Measurements from ENCODE around the gene MACROD2.

The MACROD2 gene

GRCh38 chr20:14877301-14878028, 882.1 kb downstream of the MACROD2 start:
- Histone ChIP-seq H3K36me3 (ENCODE audit: insufficient read depth, low read length) (no peaks in the 10 kb centered on the region), H3K9me3 (ENCODE audit: low read length) (no peaks in the 10 kb centered on the region), H3K27me3 (ENCODE audit: insufficient read depth, low read length) (no peaks in the 10 kb centered on the region), H3K4me3 (ENCODE audit: low read length) (no peak overlapping the region), H3K4me1 (ENCODE audit: insufficient read depth, low read length) (peaks cover 4% of the 10 kb centered on the region), H2AFZ (ENCODE audit: low read depth, low read length) (no peak overlapping the region)

- no peak overlapping the region for H3K4me3 ChIP-seq (ENCODE audit: low read length)
- no peak overlapping the region for H2AFZ ChIP-seq (ENCODE audit: low read depth, low read length)
- H3K36me3 ChIP-seq (ENCODE audit: insufficient read depth, low read length) = no peaks in the 10 kb centered on the region
- H3K9me3 ChIP-seq (ENCODE audit: low read length) = no peaks in the 10 kb centered on the region
- peaks cover 4% of the 10 kb centered on the region for H3K4me1 ChIP-seq (ENCODE audit: insufficient read depth, low read length)
- no peaks in the 10 kb centered on the region for H3K27me3 ChIP-seq (ENCODE audit: insufficient read depth, low read length)
Measured at GRCh38 chr20:14878676-14879019, 883.3 kb downstream of the MACROD2 start.

GRCh38 chr20:14879020-14879697, 883.8 kb downstream of the MACROD2 start:
- no peaks in the 10 kb centered on the region for H3K9me3 ChIP-seq (ENCODE audit: low read length)
- no peaks in the 10 kb centered on the region for H3K27me3 ChIP-seq (ENCODE audit: insufficient read depth, low read length)
- H3K4me3 ChIP-seq (ENCODE audit: low read length) = no peak overlapping the region
- no peaks in the 10 kb centered on the region for H3K36me3 ChIP-seq (ENCODE audit: insufficient read depth, low read length)
- H2AFZ ChIP-seq (ENCODE audit: low read depth, low read length) = no peak overlapping the region
- peaks cover 4% of the 10 kb centered on the region for H3K4me1 ChIP-seq (ENCODE audit: insufficient read depth, low read length)

GRCh38 chr20:14879839-14880238, 884.5 kb downstream of the MACROD2 start:
- H3K4me3 ChIP-seq (ENCODE audit: low read length) = no peak overlapping the region
- no peaks in the 10 kb centered on the region for H3K9me3 ChIP-seq (ENCODE audit: low read length)
- H3K36me3 ChIP-seq (ENCODE audit: insufficient read depth, low read length) = no peaks in the 10 kb centered on the region
- no peaks in the 10 kb centered on the region for H3K27me3 ChIP-seq (ENCODE audit: insufficient read depth, low read length)
- peaks cover 4% of the 10 kb centered on the region for H3K4me1 ChIP-seq (ENCODE audit: insufficient read depth, low read length)
- no peak overlapping the region for H2AFZ ChIP-seq (ENCODE audit: low read depth, low read length)

- no peaks in the 10 kb centered on the region for H3K36me3 ChIP-seq (ENCODE audit: insufficient read depth, low read length)
- no peak overlapping the region for H3K4me3 ChIP-seq (ENCODE audit: low read length)
- H3K4me1 ChIP-seq (ENCODE audit: insufficient read depth, low read length) = peaks cover 4% of the 10 kb centered on the region
- no peaks in the 10 kb centered on the region for H3K9me3 ChIP-seq (ENCODE audit: low read length)
- no peak overlapping the region for H2AFZ ChIP-seq (ENCODE audit: low read depth, low read length)
- H3K27me3 ChIP-seq (ENCODE audit: insufficient read depth, low read length) = no peaks in the 10 kb centered on the region
Measured at GRCh38 chr20:14881518-14881917, 886.2 kb downstream of the MACROD2 start.

GRCh38 chr20:14882157-14882556, 886.8 kb downstream of the MACROD2 start:
- H3K27me3 ChIP-seq (ENCODE audit: insufficient read depth, low read length) = no peaks in the 10 kb centered on the region
- no peak overlapping the region for H3K4me3 ChIP-seq (ENCODE audit: low read length)
- H3K4me1 ChIP-seq (ENCODE audit: insufficient read depth, low read length) = peaks cover 4% of the 10 kb centered on the region
- H3K36me3 ChIP-seq (ENCODE audit: insufficient read depth, low read length) = no peaks in the 10 kb centered on the region
- no peak overlapping the region for H2AFZ ChIP-seq (ENCODE audit: low read depth, low read length)
- no peaks in the 10 kb centered on the region for H3K9me3 ChIP-seq (ENCODE audit: low read length)

- Histone ChIP-seq H3K9me3 (ENCODE audit: low read length) (no peaks in the 10 kb centered on the region), H2AFZ (ENCODE audit: low read depth, low read length) (no peak overlapping the region), H3K27me3 (ENCODE audit: insufficient read depth, low read length) (no peaks in the 10 kb centered on the region), H3K4me3 (ENCODE audit: low read length) (no peak overlapping the region), H3K4me1 (ENCODE audit: insufficient read depth, low read length) (peaks cover 5% of the 10 kb centered on the region), H3K36me3 (ENCODE audit: insufficient read depth, low read length) (no peaks in the 10 kb centered on the region)
Measured at GRCh38 chr20:14882846-14883245, 887.5 kb downstream of the MACROD2 start.

- Histone ChIP-seq H3K4me1 (ENCODE audit: insufficient read depth, low read length) (peaks cover 8% of the 10 kb centered on the region), H3K4me3 (ENCODE audit: low read length) (no peak overlapping the region), H3K9me3 (ENCODE audit: low read length) (no peaks in the 10 kb centered on the region), H2AFZ (ENCODE audit: low read depth, low read length) (no peak overlapping the region), H3K27me3 (ENCODE audit: insufficient read depth, low read length) (no peaks in the 10 kb centered on the region), H3K36me3 (ENCODE audit: insufficient read depth, low read length) (no peaks in the 10 kb centered on the region)
Measured at GRCh38 chr20:14883324-14883723, 888.0 kb downstream of the MACROD2 start.

- no peaks in the 10 kb centered on the region for H3K36me3 ChIP-seq (ENCODE audit: insufficient read depth, low read length)
- peaks cover 8% of the 10 kb centered on the region for H3K4me1 ChIP-seq (ENCODE audit: insufficient read depth, low read length)
- no peak overlapping the region for H3K4me3 ChIP-seq (ENCODE audit: low read length)
- no peaks in the 10 kb centered on the region for H3K9me3 ChIP-seq (ENCODE audit: low read length)
- no peak overlapping the region for H2AFZ ChIP-seq (ENCODE audit: low read depth, low read length)
- no peaks in the 10 kb centered on the region for H3K27me3 ChIP-seq (ENCODE audit: insufficient read depth, low read length)
Measured at GRCh38 chr20:14885661-14886060, 890.3 kb downstream of the MACROD2 start.

- H3K4me1 ChIP-seq (ENCODE audit: insufficient read depth, low read length) = peaks cover 8% of the 10 kb centered on the region
- H3K9me3 ChIP-seq (ENCODE audit: low read length) = no peaks in the 10 kb centered on the region
- H3K4me3 ChIP-seq (ENCODE audit: low read length) = no peak overlapping the region
- H2AFZ ChIP-seq (ENCODE audit: low read depth, low read length) = no peak overlapping the region
- no peaks in the 10 kb centered on the region for H3K27me3 ChIP-seq (ENCODE audit: insufficient read depth, low read length)
- H3K36me3 ChIP-seq (ENCODE audit: insufficient read depth, low read length) = no peaks in the 10 kb centered on the region
Measured at GRCh38 chr20:14888134-14888533, 892.8 kb downstream of the MACROD2 start.

GRCh38 chr20:14889496-14890255, 894.4 kb downstream of the MACROD2 start:
- Histone ChIP-seq H3K9me3 (ENCODE audit: low read length) (no peaks in the 10 kb centered on the region), H3K27me3 (ENCODE audit: insufficient read depth, low read length) (no peaks in the 10 kb centered on the region)

GRCh38 chr20:14890713-14891112, 895.4 kb downstream of the MACROD2 start:
- Histone ChIP-seq H2AFZ (ENCODE audit: low read depth, low read length) (no peak overlapping the region), H3K4me3 (ENCODE audit: low read length) (no peak overlapping the region), H3K9me3 (ENCODE audit: low read length) (no peaks in the 10 kb centered on the region), H3K4me1 (ENCODE audit: insufficient read depth, low read length) (peaks cover 8% of the 10 kb centered on the region), H3K36me3 (ENCODE audit: insufficient read depth, low read length) (no peaks in the 10 kb centered on the region), H3K27me3 (ENCODE audit: insufficient read depth, low read length) (no peaks in the 10 kb centered on the region)

More at GRCh38 chr20:14889496-14890255, 894.4 kb downstream of the MACROD2 start:
- Histone ChIP-seq H3K36me3 (ENCODE audit: insufficient read depth, low read length) (no peaks in the 10 kb centered on the region), H2AFZ (ENCODE audit: low read depth, low read length) (no peak overlapping the region), H3K4me1 (ENCODE audit: insufficient read depth, low read length) (peaks cover 8% of the 10 kb centered on the region), H3K4me3 (ENCODE audit: low read length) (no peak overlapping the region)

- no peaks in the 10 kb centered on the region for H3K9me3 ChIP-seq (ENCODE audit: low read length)
- no peak overlapping the region for H3K4me3 ChIP-seq (ENCODE audit: low read length)
Measured at GRCh38 chr20:14892782-14893181, 897.5 kb downstream of the MACROD2 start.

More at GRCh38 chr20:14892782-14893181, 897.5 kb downstream of the MACROD2 start:
- peaks cover 4% of the 10 kb centered on the region for H3K4me1 ChIP-seq (ENCODE audit: insufficient read depth, low read length)
- H3K36me3 ChIP-seq (ENCODE audit: insufficient read depth, low read length) = no peaks in the 10 kb centered on the region
- H2AFZ ChIP-seq (ENCODE audit: low read depth, low read length) = no peak overlapping the region
- H3K27me3 ChIP-seq (ENCODE audit: insufficient read depth, low read length) = no peaks in the 10 kb centered on the region
